NCI-H2227 treated with DMSO at 0.1 percent for 48 hours (cell line): ENCODE measurements around the gene AHCYL2.
A peak's percentile ranks its signal among the peaks of the same experiment; 100 is the strongest.
"Not testable (repeated sequence)": the region's sequence is repeated elsewhere in the genome, so short reads cannot be mapped to it uniquely, and the experiment has no call there.

ENCODE experiments used
- DNase-seq: peaks from one replicate; lab custom pipeline; 2025; lab: John Stamatoyannopoulos, UW

The AHCYL2 gene

DNA sequence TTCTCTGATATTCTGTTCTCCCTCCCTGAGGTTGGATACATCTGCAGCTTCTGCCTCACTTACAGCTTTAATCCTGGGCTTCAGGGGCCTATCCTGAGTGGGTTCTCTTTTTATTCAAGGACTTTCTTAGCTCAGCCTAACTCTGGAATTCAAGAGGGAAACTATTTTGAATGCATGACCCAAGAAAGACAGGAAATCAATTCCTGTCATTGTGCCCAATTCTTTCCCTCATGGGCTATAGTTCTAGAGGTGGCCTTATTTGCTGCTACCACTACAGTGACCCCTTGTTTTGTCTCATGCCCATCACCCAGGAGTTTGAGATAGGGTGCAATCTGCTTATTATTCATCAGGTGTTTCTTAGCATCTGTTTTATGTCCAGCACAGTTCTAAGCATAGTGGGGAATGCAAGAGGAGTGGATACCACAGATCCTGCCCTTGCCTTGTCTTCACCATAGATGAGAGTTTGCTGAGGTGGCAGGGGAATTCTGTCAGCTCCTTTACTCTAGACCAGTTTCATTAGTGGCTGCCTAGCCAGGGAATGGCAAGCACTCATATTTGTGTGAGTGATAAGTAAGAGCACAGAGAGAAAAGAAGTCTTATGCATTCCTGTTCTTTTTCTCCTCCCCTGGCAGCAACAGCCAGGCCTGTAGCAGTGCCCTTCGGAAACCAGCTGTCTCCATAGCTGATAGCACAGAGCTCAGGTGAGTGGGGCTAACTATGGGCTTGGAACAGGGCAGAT, 228.8 kb downstream of the AHCYL2 start:
- no peak for DNase-seq

GRCh38 chr7:129454249-129454551, 229.4 kb downstream of the AHCYL2 start:
- no peak for DNase-seq

GRCh38 chr7:129456421-129456820, 231.6 kb downstream of the AHCYL2 start:
- DNase-seq: no peak

DNA sequence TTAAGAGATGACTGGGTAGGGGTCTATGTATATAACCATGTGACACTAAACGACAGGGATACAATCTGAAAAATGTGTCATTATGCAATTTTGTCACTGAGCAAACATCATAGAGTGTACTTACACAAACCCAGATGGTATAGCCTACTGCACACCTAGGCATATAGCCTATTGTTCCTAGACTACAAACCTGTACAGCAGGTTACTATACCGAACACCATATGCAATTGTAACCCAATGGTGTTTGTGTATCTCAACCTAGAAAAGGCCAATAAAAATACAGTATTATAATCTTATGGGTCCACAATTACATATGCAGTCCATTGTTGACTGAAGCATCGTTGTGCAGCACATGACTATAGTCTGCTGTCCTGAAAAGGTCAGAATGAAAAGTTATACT, 232.3 kb downstream of the AHCYL2 start:
- no peak for DNase-seq

- DNase-seq: no peak
Observed at GRCh38 chr7:129458171-129458570, 233.3 kb downstream of the AHCYL2 start.

DNA sequence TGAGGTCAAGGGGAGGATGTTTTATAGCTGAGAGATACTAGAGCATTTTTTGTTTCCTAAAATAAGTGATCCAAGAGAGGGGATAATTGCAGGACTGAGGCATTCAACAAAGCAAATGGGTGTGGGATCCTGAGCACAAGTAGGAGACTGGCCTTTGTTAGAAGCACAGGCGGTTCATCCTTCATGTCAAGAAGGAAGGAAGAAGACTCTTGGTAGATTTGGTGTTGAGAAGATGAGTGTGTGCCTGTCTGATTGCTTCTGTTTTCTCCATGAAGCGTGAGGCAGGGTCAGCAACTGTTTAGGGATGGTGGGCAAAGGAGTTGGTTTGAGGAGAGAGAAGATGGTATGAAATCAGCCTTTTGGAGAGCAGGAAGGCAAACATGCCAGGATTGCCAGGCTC, 237.0 kb downstream of the AHCYL2 start:
- peak; percentile 24 for DNase-seq

DNA sequence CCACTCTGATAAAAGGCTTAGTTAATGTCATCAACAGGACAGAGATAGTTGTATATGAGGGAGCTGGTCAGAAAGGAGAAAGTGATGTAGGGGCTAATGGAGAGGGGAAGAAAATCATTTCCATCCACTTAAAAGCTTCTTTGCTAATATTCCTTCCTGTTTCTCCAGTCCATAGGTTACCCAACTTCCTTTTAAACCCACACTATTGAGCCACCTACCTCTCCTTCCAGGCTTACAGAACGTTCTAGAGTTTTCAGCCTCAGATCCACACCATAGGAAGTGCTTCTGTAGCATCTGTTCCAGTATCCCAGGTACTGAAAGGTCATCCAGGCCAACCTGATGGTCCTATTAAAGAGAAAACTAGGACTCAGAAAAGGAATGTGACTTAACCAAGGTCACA, 237.6 kb downstream of the AHCYL2 start:
- DNase-seq: no peak

GRCh38 chr7:129464194-129464593, 239.4 kb downstream of the AHCYL2 start:
- DNase-seq: no peak

GRCh38 chr7:129465080-129465479, 240.2 kb downstream of the AHCYL2 start:
- no peak for DNase-seq

DNA sequence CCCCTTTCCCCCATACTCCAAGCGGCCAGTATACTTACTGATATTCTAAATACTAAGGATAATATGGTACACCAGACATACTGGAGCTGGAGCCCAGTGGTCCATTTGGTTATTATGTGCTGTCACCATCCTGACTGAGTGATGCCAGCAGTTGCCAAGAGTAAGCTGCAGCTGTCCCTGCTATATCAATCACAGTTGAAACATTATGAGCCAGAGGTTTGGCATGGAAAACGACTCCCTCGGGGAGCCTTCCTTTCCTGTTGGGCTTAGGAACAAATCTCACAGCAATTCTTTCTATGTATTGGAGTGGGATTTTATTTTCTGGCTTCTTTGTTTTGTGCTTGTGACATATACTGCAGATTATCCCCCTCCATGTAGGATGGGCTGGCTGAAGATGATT, 242.0 kb downstream of the AHCYL2 start:
- no peak for DNase-seq

DNA sequence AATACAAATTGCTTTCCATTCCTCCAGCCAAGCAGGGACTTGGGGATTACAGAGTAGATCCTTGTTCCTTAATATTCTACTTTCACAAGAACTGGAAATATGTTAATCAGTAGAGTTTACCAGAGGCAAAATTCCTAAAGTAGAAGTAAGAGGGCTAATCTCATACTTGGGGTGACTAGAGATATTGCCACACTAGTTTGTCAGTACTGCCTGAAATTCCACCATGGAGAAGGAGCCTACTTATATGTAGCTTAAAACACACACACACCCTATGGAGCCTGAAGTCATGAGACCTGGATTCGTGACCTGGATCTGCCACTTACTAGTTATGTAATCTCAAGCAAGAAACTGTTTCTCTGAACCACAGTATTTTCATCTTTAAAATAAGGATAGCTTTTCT, 243.3 kb downstream of the AHCYL2 start:
- no peak for DNase-seq

GRCh38 chr7:129468547-129468946, 243.7 kb downstream of the AHCYL2 start:
- DNase-seq: no peak

- DNase-seq: no peak
Observed at GRCh38 chr7:129469930-129470329, 245.1 kb downstream of the AHCYL2 start.

DNA sequence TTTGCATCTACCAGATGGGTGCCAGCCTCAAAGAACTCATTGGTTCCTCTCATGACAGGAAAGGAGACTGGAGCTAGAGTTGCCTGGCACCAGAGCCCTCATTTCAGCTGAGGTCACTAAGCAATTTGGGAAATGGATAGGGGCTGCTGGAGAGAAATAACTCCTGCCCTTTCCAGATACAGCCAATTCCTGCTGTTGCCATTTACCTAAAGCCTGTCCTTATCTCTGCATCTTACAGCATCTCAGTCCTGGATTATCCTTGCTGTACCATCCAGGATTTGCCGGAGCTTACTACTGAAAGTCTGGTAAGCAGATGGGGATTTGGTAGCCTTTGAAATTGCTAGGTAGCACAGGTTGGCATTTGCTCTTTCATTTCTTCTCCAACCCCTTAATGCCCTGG, 245.6 kb downstream of the AHCYL2 start:
- no peak for DNase-seq

DNA sequence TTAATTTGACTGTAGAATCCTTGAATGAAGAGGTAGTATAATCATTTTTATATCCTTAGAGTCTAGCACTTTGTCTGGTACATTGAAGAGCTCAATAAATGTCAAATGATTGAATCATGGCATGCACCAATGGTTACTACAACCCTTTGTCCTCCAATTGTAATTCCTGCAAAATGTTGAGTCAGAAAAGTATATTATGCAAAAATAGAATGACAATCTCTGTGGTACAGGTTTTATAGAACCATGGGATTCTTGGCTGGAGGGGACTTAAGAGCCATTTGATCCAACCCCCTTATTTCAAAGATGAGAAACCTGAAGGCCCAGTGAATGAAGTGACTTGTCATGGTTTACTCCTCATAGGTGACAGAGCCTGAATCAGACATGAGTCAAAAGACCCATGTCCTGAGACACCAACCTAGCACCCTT, 246.6 kb downstream of the AHCYL2 start:
- DNase-seq: no peak

DNA sequence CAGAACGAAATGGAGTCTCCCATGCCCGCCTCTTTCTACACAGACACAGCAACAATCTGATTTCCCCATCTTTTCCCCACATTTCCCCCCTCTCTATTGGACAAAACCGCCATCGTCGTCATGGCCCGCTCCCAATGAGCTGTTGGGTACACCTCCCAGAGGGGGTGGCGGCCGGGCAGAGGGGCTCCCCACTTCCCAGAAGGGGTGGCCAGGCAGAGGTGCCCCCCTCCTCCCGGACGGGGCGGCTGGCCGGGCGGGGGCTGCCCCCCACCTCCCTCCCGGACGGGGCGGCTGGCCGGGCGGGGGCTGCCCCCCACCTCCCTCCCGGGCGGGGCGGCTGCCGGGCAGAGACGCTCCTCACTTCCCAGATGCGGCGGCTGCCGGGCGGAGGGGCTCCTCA, 251.1 kb downstream of the AHCYL2 start:
- not testable (repeated sequence) for DNase-seq

- not testable (repeated sequence) for DNase-seq
Observed at GRCh38 chr7:129476398-129476797, 251.6 kb downstream of the AHCYL2 start.
